ENCODE measurements around the gene ZBTB34. TPM values are rescaled to one million over a fixed set of nuclear protein-coding genes. Genes with fewer than 3 reads are reported as not detected.

ZBTB34 gene
- total RNA-seq, 1 experiment from 2014 or later: 15.8 TPM

DNA sequence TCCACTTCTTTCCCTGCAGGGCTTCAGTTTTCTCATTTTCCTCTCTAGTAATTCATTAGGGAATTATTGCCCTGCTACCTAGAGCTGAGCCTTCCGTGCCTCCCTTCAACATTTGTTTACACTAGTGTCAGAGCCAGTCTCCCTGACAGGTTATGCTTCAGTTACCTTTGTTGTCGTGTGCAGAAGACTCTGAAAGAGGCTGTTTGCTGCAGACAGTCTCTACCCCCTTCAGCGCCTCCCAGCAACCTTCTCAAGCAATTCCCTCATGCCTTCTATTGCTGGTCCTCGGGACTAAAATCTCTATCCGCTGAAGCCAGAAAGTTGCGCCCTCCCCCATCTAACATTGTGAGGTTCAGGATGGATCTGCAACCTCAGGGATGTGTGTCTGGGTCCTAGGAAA lies 67.0 kb downstream of the ZBTB34 start:
- no peaks in the 10 kb centered on the region for H3K9me3 ChIP-seq (ENCODE audit: control insufficient read depth, low read depth, low read length)
- no peak overlapping the region for H3K27ac ChIP-seq (ENCODE audit: insufficient read length, low read depth, low read length)
- H4K91ac ChIP-seq (ENCODE audit: insufficient read length, low read depth, low read length): no peak overlapping the region
- no CpG with 5 or more reads among the region's 6 CpGs for WGBS (ENCODE audit: extremely low coverage, insufficient read length, low lambda C conversion rate)
- Mint-ChIP-seq H3K36me3 (ENCODE audit: insufficient read depth in 1 of 3, low read depth in 3 of 3) (no peaks in the 10 kb centered on the region; a peak in 1 of 7 replicates), H3K4me1 (peaks cover 5 to 9% of the 10 kb centered on the region in 2 experiments; a peak in 1 of 4 replicates), H3K27me3 (ENCODE audit: low read depth) (no peaks in the 10 kb centered on the region; the same call in 1 of the 2 replicates), H3K27ac (no peak overlapping the region), H3K9me3 (no peaks in the 10 kb centered on the region), H3K4me3 (no peak overlapping the region)
- no peak overlapping the region for H2BK5ac ChIP-seq (ENCODE audit: insufficient read length, low read length)
- H3K4ac ChIP-seq (ENCODE audit: low read depth, low read length): no peak overlapping the region
- H3K27me3 ChIP-seq (ENCODE audit: insufficient read depth, low read length): no peaks in the 10 kb centered on the region
- H3K79me2 ChIP-seq (ENCODE audit: insufficient read depth, low read length): no peaks in the 10 kb centered on the region
- H4K20me1 ChIP-seq (ENCODE audit: control insufficient read depth, insufficient read depth, insufficient read length): no peaks in the 10 kb centered on the region
- H3K23ac ChIP-seq (ENCODE audit: insufficient read length, low read depth, low read length): no peak overlapping the region
- no peak overlapping the region for H3K9ac ChIP-seq (ENCODE audit: extremely low read depth, insufficient read length, low read length)
- no peak overlapping the region for H3T11ph ChIP-seq (ENCODE audit: low read length)
- no peak overlapping the region for H2BK15ac ChIP-seq (ENCODE audit: low read depth, low read length)
- no peak overlapping the region for H3K56ac ChIP-seq (ENCODE audit: insufficient read length, low read depth, low read length)
- no peak overlapping the region for H4K8ac ChIP-seq (replicated peaks; ENCODE audit: insufficient read length, low read depth, low read length)
- DNase-seq: no peak
- no peak overlapping the region for H2BK120ac ChIP-seq (ENCODE audit: low read depth, low read length, poor library complexity, severe bottlenecking)
- TF ChIP-seq, protein P1, sequence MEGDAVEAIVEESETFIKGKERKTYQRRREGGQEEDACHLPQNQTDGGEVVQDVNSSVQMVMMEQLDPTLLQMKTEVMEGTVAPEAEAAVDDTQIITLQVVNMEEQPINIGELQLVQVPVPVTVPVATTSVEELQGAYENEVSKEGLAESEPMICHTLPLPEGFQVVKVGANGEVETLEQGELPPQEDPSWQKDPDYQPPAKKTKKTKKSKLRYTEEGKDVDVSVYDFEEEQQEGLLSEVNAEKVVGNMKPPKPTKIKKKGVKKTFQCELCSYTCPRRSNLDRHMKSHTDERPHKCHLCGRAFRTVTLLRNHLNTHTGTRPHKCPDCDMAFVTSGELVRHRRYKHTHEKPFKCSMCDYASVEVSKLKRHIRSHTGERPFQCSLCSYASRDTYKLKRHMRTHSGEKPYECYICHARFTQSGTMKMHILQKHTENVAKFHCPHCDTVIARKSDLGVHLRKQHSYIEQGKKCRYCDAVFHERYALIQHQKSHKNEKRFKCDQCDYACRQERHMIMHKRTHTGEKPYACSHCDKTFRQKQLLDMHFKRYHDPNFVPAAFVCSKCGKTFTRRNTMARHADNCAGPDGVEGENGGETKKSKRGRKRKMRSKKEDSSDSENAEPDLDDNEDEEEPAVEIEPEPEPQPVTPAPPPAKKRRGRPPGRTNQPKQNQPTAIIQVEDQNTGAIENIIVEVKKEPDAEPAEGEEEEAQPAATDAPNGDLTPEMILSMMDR (conservative IDR thresholded peaks at IDR 0.05): no peak
- no peak overlapping the region for H3K18ac ChIP-seq (ENCODE audit: insufficient read length, low read depth, low read length)
- no peaks in the 10 kb centered on the region for H3K4me1 ChIP-seq (ENCODE audit: insufficient read depth, low read length)
- no peak overlapping the region for H3K14ac ChIP-seq (ENCODE audit: insufficient read depth, low read length)
- no peak overlapping the region for H3K4me2 ChIP-seq (ENCODE audit: insufficient read depth, insufficient read length, low read length)
- no peak overlapping the region for H4K5ac ChIP-seq (ENCODE audit: insufficient read length, low read depth, low read length)
- H2AFZ ChIP-seq (ENCODE audit: low read length): no peak overlapping the region
- H2BK20ac ChIP-seq (ENCODE audit: low read depth, low read length, poor library complexity, severe bottlenecking): no peak overlapping the region
- H2BK12ac ChIP-seq (ENCODE audit: insufficient read length, low read depth, low read length): no peak overlapping the region
- no peak overlapping the region for H2AK5ac ChIP-seq (ENCODE audit: insufficient read length, low read length)
- no peaks in the 10 kb centered on the region for H3K79me1 ChIP-seq (ENCODE audit: insufficient read depth, low read depth, low read length, poor library complexity, severe bottlenecking)
- H3K23me2 ChIP-seq (ENCODE audit: insufficient read length, low read depth, low read length, poor library complexity, severe bottlenecking): no peaks in the 10 kb centered on the region
